ENCODE results near the gene EIF5AL1. TPM values are rescaled to one million over a fixed set of nuclear protein-coding genes. Genes with fewer than 3 reads are reported as not detected.
"Not testable (repeated sequence)": the region's sequence is repeated elsewhere in the genome, so short reads cannot be mapped to it uniquely, and the experiment has no call there.

The EIF5AL1 gene
- polyA plus RNA-seq (2012; ENCODE audit: insufficient read depth, insufficient read length) = 0.55 TPM

GRCh38 chr10:79511891-79512583 lies at the start of gene EIF5AL1:
Gene EIF5AL1 (plus strand): TSS chr10:79512533. CDS start chr10:79512650, 117 bp downstream.
- DNase-seq (ENCODE audit: low read depth, low spot score) = not testable (repeated sequence)

DNA sequence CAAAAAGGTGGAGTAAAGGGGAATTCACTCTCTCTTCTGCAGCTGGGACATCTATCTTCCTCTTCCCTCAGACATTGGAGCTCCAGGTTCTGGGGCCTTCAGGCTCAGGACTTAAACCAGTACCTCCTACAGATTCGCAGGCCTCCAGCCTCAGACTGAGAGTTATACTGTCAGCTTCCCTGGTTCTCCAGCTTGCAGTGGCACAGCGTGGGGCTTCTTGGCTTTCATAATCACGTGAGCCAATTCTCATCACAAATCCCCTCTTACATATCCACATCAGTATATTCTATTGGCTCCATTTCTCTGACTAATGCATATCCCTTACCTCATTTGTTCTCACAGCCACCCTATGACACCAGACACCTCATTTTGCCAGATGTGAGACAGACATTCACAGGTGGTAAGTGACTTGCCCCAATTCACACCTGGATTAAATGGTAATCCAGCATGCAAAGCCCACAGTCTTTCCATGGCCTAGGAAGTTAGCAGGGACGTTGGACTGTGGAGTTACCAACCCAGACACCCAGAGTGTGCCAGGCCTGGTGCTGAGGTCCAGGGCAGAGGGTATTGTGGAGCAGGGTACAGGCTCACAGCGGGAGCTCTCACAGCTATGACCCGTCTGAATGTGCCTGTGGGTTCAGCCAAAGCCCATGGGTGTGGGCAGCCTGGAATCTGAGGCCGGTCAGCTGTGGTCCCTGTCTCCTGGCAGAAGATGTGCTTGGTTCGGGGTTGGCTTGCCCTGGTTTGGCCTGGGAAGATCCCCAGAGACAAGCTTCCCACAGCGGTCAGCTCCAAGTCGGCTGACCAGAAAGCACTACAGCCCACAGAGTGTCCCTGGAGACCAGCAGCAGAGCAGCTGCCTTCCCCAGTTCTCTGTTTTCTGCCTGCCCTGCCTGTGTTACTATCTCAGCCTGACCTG lies 48.5 kb upstream of the EIF5AL1 start:
- H3K4me3 ChIP-seq (ENCODE audit: low read length) = no peak overlapping the region
- no peak for DNase-seq (ENCODE audit: low read depth, low spot score)

More at GRCh38 chr10:79511891-79512583, at the start of gene EIF5AL1:
- not testable (repeated sequence) for H3K4me3 ChIP-seq (ENCODE audit: low read length)

DNA sequence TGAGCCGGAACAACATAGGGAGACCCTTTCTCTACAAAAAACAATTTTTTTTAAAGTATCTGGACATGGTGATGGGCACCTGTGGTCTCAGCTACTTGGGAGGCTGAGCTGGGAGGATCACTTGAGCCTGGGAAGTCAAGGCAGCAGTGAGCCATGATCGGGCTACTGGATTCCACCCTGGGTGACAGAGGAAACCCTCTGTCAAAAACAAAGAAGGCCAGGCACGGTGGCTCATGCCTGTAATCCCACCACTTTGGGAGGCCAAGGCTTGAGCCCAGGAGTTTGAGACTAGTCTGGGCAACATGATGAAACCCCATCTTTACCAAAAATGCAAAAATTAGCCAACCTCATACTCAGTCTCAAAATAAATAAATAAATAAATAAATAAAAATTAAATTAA lies 47.0 kb upstream of the EIF5AL1 start:
- no peak for DNase-seq (ENCODE audit: low read depth, low spot score)
- no peak overlapping the region for H3K4me3 ChIP-seq (ENCODE audit: low read length)

GRCh38 chr10:79468015-79468560 lies 44.2 kb upstream of the EIF5AL1 start:
- DNase-seq (ENCODE audit: low read depth, low spot score) = no peak

GRCh38 chr10:79468841-79469585 lies 43.3 kb upstream of the EIF5AL1 start:
- DNase-seq (ENCODE audit: low read depth, low spot score) = no peak
- H3K4me3 ChIP-seq (ENCODE audit: low read length) = no peak overlapping the region

More at GRCh38 chr10:79468015-79468560, 44.2 kb upstream of the EIF5AL1 start:
- no peak overlapping the region for H3K4me3 ChIP-seq (ENCODE audit: low read length)

DNA sequence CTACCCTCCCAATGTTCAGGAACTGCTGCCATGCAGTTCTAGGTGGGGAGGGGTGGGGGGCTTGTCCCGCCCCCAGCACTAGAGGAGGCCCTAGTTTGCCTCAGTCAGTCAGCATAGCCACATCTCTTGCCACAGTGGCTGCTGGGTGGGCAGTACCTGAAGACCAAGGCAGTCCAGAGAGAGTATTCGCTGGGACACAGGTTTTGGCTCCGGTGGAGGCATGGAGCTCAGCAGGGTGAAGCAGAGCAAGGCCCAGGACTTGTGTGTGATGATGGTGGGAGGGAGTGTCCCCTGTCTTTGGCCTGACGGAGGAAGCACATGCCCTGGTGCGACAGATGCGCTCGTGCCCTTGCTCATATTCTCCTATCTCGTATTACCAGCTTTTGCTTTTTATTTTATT lies 42.2 kb upstream of the EIF5AL1 start:
- H3K4me3 ChIP-seq (ENCODE audit: low read length) = no peak overlapping the region
- DNase-seq (ENCODE audit: low read depth, low spot score) = no peak

- H3K4me3 ChIP-seq (ENCODE audit: low read length) = no peak overlapping the region
- DNase-seq (ENCODE audit: low read depth, low spot score) = no peak
These were observed 40.6 kb upstream of the EIF5AL1 start for GRCh38 chr10:79471776-79472175.

- DNase-seq (ENCODE audit: low read depth, low spot score) = no peak
- no peak overlapping the region for H3K4me3 ChIP-seq (ENCODE audit: low read length)
These were observed 39.9 kb upstream of the EIF5AL1 start for GRCh38 chr10:79472449-79472848.

DNA sequence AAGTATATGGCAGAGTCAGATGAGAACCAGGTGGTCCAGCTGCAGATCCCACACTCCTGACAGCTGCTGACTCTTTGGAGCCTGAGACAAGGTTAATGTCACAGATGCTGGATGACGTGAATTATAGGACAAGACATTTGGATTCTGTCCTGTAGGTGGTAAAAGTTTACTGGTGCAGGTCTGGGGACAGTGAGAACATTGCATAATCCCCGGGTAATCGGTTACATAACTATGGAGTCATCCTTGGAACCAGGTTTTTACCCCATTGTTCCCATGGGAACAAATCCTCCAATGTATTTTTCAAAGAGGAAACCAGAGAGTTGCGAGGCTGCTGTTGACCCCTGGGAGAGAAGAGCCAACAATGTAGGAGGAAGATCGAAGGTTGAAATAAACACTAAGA lies 39.4 kb upstream of the EIF5AL1 start:
- no peak for DNase-seq (ENCODE audit: low read depth, low spot score)
- H3K4me3 ChIP-seq (ENCODE audit: low read length) = no peak overlapping the region

DNA sequence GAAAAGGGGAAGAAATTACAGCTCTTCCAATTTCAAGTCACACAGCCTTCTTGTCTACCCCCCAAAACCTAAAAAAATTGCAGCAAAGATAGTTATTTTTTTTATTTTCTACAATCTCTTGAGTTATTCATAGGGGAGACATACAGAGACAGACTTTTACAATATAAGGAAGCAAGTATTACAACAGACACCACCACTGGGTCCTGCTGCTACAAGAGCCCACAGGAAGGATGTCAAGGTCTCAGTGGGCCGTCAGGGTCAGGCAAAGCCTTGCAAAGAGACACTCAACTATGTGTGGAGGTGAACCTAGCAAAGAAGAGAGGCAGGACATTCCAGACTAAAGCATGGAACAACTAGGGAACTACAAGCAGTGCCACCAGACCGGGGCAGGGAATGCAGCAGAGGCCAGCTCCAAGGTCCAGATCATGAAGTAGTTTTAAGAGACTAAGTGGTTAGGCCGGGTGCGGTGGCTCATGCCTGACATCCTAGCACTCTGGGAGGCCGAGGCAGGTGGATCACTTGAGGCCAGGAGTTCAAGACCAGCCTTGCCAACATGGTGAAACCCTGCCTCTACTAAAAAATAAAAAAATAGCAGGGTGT lies 38.7 kb upstream of the EIF5AL1 start:
- no peak overlapping the region for H3K4me3 ChIP-seq (ENCODE audit: low read length)
- DNase-seq (ENCODE audit: low read depth, low spot score) = no peak

GRCh38 chr10:79475119-79475653 lies 37.1 kb upstream of the EIF5AL1 start:
- H3K4me3 ChIP-seq (ENCODE audit: low read length) = no peak overlapping the region
- no peak for DNase-seq (ENCODE audit: low read depth, low spot score)

DNA sequence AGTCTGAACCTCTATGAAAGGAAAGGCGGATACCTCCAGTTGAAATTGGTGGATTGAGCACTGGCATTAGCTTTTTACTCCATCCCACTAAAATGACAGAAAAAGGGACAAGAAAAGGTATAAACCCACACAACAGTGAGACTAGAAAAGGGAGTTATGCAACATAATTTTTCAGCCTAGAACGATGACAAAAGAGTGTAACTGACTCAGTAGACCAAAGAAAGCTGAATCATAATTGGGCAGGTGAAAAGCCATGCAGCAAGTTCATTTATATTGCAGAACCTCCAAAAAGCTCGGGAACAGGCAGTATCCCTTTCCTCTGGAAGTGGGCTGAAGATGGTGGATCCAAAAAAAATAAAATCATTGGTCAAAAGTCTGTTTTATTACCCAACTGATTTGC lies 36.5 kb upstream of the EIF5AL1 start:
- DNase-seq (ENCODE audit: low read depth, low spot score) = no peak

DNA sequence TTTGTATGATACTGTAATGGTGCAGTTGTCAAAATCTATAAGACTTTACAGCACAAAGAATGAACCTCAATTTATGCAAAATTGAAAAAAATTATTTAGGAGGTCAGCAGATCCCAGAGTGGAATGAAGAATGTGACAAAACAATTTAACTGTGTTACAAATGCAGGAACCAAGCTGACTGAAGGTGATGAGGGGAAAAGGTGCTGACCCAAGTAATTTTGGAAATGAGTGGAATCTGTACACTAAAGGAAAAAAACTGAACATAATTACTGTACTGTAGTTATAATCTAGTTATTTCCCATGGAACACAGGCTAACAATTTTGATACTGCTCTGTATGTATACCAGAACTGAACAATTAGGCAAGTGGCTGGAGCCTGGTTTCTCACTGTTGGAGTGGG lies 35.7 kb upstream of the EIF5AL1 start:
- DNase-seq (ENCODE audit: low read depth, low spot score) = no peak
- H3K4me3 ChIP-seq (ENCODE audit: low read length) = no peak overlapping the region

More for the DNA sequence above, 36.5 kb upstream of the EIF5AL1 start:
- H3K4me3 ChIP-seq (ENCODE audit: low read length) = no peak overlapping the region

GRCh38 chr10:79477456-79477855 lies 34.9 kb upstream of the EIF5AL1 start:
- no peak overlapping the region for H3K4me3 ChIP-seq (ENCODE audit: low read length)
- DNase-seq (ENCODE audit: low read depth, low spot score) = no peak

GRCh38 chr10:79479283-79479909 lies 32.9 kb upstream of the EIF5AL1 start:
- no peak for DNase-seq (ENCODE audit: low read depth, low spot score)
- H3K4me3 ChIP-seq (ENCODE audit: low read length) = no peak overlapping the region

GRCh38 chr10:79482304-79482703 lies 30.0 kb upstream of the EIF5AL1 start:
- no peak overlapping the region for H3K4me3 ChIP-seq (ENCODE audit: low read length)
- no peak for DNase-seq (ENCODE audit: low read depth, low spot score)

DNA sequence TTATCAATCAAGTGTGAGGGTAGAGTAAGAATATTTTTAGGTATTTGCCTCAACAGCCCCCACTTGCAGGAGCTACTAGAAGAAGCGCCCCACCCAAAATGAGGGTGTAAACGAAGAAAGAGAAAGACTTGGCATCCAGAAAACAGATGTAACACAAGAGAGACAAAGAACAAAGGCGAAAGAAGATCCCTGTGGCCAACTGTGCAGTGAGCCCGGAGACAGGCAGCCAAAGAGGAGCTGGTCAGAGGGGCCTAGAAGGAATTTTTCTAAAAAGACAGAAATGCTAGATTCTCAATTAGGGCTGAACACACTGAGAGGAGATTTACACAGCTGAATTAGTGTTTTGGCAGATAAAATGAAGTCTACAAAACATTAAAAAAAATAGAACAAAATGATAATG lies 29.6 kb upstream of the EIF5AL1 start:
- H3K4me3 ChIP-seq (ENCODE audit: low read length) = no peak overlapping the region
- no peak for DNase-seq (ENCODE audit: low read depth, low spot score)

DNA sequence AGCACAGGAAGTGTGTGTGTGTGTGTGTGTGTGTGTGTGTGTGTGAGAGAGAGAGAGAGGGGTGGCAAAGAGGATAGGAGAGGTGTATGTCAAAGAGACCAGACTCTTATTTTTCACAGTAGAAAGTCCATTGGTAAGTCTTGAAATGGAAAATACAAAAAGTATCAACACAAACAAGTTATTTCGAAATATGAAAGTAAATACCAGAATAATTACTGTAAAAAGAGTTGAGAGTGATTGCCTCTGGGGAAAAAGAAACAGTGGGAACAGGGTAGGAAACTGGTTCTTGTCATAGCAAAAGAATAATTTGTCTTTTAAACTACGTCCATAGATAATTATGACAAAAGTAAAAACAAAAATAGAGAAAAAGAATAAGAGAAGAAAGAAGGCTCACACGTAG lies 29.0 kb upstream of the EIF5AL1 start:
- H3K4me3 ChIP-seq (ENCODE audit: low read length) = no peak overlapping the region

More for the DNA sequence above, 29.0 kb upstream of the EIF5AL1 start:
- DNase-seq (ENCODE audit: low read depth, low spot score) = no peak

Measured in Jurkat, Clone E6-1 (cell line).